Measurements from ENCODE around the gene LTK.

Gene LTK

GRCh38 chr15:41523097-41523496 lies 9.5 kb upstream of the LTK start:
- no peak for DNase-seq

- DNase-seq: no peak
These were observed 8.0 kb upstream of the LTK start for GRCh38 chr15:41521614-41522013.

- no peak for DNase-seq
These were observed 7.0 kb upstream of the LTK start for GRCh38 chr15:41520636-41521035.

- DNase-seq: no peak
These were observed 4.3 kb upstream of the LTK start for GRCh38 chr15:41517895-41518449.

DNA sequence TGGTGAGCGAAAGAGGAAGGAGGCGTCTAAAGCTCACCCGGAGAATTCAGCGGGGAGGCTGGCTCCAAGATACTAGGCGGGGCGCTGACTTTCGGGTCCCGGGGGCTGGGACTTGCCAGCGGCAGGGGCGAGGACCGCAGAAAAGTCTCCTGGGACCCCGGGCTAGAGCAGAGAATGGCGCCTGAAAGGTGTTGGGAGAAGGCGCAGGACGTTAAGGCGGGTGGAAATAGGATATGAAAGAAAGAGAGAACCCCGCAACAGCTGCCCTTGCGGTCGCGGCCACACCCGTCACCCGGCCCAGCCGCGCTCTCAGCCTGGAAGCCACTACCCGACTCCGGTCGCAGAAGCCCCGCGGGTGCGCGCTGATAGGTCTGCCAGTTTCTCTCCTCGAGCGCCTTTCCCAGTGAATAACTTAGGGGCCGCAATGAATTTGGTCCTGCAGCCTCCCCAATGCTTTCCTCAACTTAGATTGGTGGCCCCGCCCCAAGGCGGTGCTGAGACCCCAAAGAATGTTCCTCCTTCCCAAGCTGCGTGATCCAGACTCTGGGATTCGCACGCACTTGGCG lies 604 bp downstream of the LTK start:
- DNase-seq: no peak

DNA sequence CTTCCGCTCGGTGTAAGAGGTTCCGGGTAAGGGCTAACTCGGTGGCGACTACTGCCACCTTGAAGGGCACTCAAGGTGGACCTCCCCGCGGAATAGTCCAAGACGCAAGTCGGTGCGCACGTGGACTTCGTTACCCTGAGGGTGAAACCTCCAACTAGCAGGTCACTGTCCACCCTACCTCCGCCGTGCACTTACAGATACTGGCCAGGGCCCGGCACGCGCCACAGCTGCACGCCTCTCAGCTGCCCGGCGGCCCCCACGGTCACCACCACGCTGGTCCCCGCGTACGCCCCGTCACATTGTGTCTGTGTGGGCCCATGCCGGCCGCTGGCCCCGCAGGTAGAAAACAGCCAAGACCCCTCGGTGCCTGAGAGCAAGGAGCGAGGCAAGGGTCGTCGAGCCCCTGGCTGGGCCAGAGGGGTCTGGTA lies 1.1 kb downstream of the LTK start:
- DNase-seq: no peak

GRCh38 chr15:41511899-41512369 lies 1.7 kb downstream of the LTK start:
- peak; percentile 18 for DNase-seq

DNA sequence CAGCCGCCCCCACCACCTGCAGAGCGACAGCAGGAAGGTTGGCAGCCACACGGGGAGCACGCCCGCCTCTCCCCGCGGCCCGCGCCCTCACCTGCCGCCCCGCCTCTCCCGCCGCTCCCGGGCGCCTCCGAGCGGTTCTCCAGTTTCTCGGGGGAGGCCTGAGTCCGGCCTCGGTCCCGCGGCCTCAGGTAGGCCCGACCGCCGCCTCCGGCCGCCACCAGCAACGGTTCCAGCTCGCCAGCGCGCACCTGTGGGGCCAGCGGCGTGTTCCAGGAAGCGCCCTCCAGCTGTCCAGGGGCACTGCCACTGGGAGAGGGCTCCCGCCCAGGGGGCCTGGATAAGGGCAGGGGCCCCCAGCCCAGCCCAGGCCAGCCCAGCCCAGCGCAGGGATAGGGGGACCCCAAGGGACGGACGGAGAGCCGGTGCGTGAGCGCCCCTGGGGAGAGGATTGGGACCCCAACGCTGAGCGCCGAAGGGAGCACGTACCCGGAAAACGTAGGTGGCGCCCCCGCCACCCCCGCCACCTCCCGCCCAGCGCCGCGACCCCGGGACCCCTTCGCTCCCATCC lies 2.2 kb downstream of the LTK start:
- DNase-seq: no peak

- DNase-seq: no peak
These were observed 2.9 kb downstream of the LTK start for GRCh38 chr15:41510728-41511127.

- no peak for DNase-seq
These were observed 5.8 kb downstream of the LTK start for GRCh38 chr15:41507820-41508290.

DNA sequence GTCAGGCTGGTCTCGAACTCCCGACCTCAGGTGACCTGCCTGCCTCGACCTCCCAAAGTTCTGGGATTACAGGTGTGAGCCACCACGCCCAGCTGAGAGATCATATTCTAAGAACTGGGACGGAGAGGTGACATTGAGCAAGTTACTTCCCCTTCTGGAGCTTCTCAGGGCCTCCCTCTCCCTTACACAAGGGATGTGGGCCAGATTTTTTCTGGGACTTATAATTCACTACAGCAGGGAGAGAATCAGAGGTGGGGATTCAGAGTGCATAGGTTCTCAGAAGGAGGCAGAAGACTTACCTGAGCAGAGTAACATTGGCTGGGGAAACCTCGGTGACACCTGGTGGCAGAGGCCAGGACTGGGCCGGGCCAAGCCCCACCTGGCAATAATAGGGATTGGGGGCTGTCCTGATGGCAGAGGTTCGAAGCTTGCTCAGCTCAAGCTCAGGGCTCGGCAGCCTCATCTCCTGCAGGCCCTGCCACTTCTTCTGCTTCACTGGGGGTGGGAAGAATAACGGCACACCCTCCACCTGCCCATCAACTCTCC lies 6.8 kb downstream of the LTK start:
- no peak for DNase-seq

DNA sequence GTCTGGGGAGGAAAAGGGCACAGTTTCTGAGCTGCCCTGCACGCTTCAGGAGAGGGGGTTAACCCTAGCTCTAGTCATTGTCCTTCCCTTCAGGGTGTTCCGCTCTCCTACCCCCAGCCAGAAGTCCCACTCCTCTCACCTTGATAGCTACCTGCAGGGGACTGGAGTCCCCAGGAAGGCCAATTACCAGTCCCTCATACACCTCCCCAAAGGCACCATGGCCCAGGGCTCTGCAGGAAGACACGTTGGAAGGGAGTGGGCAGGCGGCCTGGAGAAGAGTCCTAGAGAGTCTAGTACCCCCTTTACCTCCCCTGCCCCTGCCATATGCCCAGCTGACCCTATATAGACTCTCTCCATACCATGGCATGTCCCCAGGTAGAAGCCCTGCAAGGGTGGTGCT lies 7.9 kb downstream of the LTK start:
- no peak for DNase-seq

DNA sequence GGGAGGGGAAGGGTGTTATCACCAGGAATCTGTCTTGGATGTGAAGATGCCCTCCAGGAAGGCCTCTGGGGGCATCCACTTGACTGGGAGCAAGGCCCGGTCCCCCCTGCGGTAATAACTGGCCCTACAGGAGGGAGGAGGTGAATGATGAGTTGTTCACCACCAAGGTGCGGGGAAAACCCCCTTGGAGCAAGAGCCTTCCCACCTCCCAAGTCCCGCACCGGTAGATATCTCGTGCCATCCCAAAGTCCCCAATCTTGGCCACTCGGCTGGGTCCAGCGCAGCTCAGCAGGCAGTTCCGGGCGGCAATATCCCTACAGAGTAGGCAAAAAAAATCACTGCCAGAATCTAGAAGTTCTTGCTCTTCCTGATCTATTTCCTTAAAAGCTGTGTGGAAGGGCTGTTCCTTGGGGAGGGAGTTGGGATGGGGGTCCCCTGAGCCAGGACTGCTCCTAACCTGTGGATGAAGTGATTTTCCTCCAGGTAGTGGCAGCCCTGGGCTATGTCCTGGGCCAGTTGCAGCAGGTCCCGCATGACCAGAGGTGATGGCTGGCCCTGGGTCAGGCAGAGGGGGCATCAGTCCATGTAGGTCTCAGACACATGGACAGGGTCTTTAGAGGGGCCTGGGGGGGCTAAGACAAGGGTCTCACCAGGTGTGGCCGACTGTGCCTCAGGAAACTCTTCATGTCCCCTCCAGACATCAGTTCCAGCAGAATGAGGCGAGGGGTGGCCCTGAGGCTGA lies 8.7 kb downstream of the LTK start:
- DNase-seq: no peak

GRCh38 chr15:41503669-41504010 lies 10.0 kb downstream of the LTK start:
- no peak for DNase-seq

DNA sequence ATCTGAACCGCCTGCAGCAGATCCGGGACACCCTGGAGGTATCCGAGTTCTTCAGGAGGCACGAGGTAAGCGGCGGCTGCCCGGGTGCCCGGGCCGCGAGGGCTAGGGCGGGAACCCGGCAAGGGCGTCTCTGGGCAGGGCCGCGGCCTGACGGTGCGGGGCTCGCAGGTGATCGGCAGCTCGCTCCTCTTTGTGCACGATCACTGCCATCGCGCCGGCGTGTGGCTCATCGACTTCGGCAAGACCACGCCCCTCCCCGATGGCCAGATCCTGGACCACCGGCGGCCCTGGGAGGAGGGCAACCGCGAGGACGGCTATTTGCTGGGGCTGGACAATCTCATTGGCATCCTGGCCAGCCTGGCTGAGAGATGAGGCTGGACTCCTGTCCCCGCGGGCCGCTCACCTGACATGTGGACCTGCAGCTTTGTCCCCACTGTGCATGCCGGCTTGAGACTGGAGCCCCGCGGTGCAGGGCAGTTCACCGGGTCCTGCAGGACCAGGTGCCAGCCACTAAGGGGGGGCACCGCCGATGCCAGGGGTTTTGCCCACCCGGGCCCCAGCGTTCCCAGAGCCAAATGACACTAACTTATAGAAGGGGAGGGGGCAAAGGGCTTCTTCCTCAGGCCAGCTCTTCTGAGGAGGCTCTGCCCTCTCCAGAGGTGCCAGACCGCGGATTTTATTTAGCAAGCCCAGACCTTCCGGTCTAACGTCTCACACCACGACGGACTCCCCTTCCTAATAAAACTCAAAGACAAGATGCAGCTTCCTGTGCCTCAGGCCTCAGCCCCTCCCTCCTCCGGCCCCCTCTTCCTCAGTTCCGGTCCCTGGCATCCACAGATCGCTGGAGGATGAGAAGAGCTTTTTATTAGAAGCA lies 10.6 kb downstream of the LTK start:
- DNase-seq: no peak

GRCh38 chr15:41501931-41502794 lies 11.5 kb downstream of the LTK start:
- no peak for DNase-seq

GRCh38 chr15:41501191-41501917 lies 12.3 kb downstream of the LTK start:
- no peak for DNase-seq

- DNase-seq: peak; percentile 19
These were observed 14.3 kb downstream of the LTK start for GRCh38 chr15:41499109-41499851.

- DNase-seq: no peak
These were observed 15.0 kb downstream of the LTK start for GRCh38 chr15:41498657-41499056.
